K562 (cell line): ENCODE data around the gene OPRD1. TPM values are rescaled to one million over a fixed set of nuclear protein-coding genes. Genes with fewer than 3 reads are reported as not detected.

ENCODE experiments used
- ATAC-seq: fragments of 200-7000 bp; cut with Tn5 transposase; 3 replicates; pipeline ENCODE4 v1.9.1; 2020; ENCODE audit warnings: moderate library complexity
- BruUV-seq: library from RNA; stranded (reverse); fragments of 400-500 nt; replicated peaks from 2 replicates; lab custom pipeline; 2021; lab: Mats Ljungman, UMichigan
- CTCF ChIA-PET: fragments of 300-600 bp; formaldehyde crosslinking; extraction: SDS; loops from one replicate; lab custom pipeline; 2021; ENCODE audit warnings: low intra/inter-chr PET ratio; lab: Yijun Ruan, JAX
- POLR2A ChIA-PET: fragments of 300-600, 350-650 bp; sonication (Branson Sonifier 250); formaldehyde crosslinking; extraction: SDS; loops from one replicate; lab custom pipeline; 2021; ENCODE audit warnings: antibody characterized with exemption, inconsistent platforms; lab: Yijun Ruan, JAX
- DNase-seq, 4 experiments: peaks; one replicate each; pipeline versions ENCODE4 v3.0.0 to v3.0.0-alpha.2; 2011 to 2018; ENCODE audit warnings: low spot score in 3 of 4, mixed read lengths in 3 of 4; ENCODE audit errors: extremely low read depth in 1 of 4
- FAIRE-seq: peaks from 2 replicates; lab custom pipeline; 2011; peaks lifted over from hg19 to GRCh38; lab: Jason Lieb, UNC
- H2AFZ ChIP-seq: 2 replicates; pipeline ENCODE4 v1.6.0; 2011; ENCODE audit warnings: low read depth, low read length, control low read depth, inconsistent platforms
- H3K27ac ChIP-seq: fragments of 200-600 bp; 3 replicates; pipeline ENCODE4 v1.8.0; 2011; ENCODE audit warnings: low read depth, mild to moderate bottlenecking, control low read depth, inconsistent platforms, low read length, moderate library complexity, mixed read lengths; ENCODE audit errors: extremely low read depth
- H3K27me3 ChIP-seq, 2 experiments: fragments of 300-600 bp in 1 of 2; 2 replicates in 1 of 2; 3 replicates in 1 of 2; pipeline versions ENCODE4 v1.6.0 to v1.8.0; 2011; ENCODE audit warnings: inconsistent platforms in 2 of 2, low read length in 2 of 2, mild to moderate bottlenecking in 1 of 2, mixed read lengths in 1 of 2, moderate library complexity in 1 of 2; ENCODE audit not compliant: control insufficient read depth in 2 of 2, insufficient read depth in 2 of 2
- H3K36me3 ChIP-seq: fragments of 300-600 bp; 3 replicates; pipeline ENCODE4 v1.8.0; 2011; ENCODE audit warnings: mild to moderate bottlenecking, low read length, inconsistent platforms; ENCODE audit not compliant: control insufficient read depth, insufficient read depth
- H3K4me1 ChIP-seq, 2 experiments: fragments of 200-600 bp in 1 of 2; replicated peaks in 1 of 2; 2 replicates in 1 of 2; 3 replicates in 1 of 2; pipeline versions ENCODE4 v1.5.1 to v1.8.0; 2011; ENCODE audit warnings: inconsistent platforms in 2 of 2, low read length in 2 of 2, mild to moderate bottlenecking in 1 of 2, mixed read lengths in 1 of 2, moderate library complexity in 1 of 2; ENCODE audit not compliant: control insufficient read depth in 2 of 2, insufficient read depth in 2 of 2
- H3K4me2 ChIP-seq: 2 replicates; pipeline ENCODE4 v1.6.1; 2011; ENCODE audit warnings: low read length, control low read depth, inconsistent platforms, mixed read lengths; ENCODE audit not compliant: insufficient read depth
- H3K4me3 ChIP-seq: fragments of 200-600 bp; sonication (generic), shearing (Covaris generic); 2 replicates; pipeline ENCODE4 v1.5.1; 2016; ENCODE audit warnings: control low read depth, inconsistent platforms
- H3K79me2 ChIP-seq: fragments of 200-600 bp; 3 replicates; pipeline ENCODE4 v1.8.0; 2011; ENCODE audit warnings: low read length, inconsistent platforms; ENCODE audit not compliant: control insufficient read depth, insufficient read depth
- H3K9ac ChIP-seq, 2 experiments: 2 replicates each; pipeline versions ENCODE4 v1.6.0 to v1.6.1; 2011; ENCODE audit warnings: low read depth in 2 of 2, low read length in 2 of 2, control low read depth in 1 of 2, inconsistent platforms in 1 of 2, mild to moderate bottlenecking in 1 of 2, mixed read lengths in 1 of 2; ENCODE audit not compliant: insufficient read depth in 1 of 2
- H3K9me1 ChIP-seq: one replicate; pipeline ENCODE4 v1.6.0; 2011; ENCODE audit warnings: inconsistent platforms, mild to moderate bottlenecking, low read length, moderate library complexity; ENCODE audit not compliant: control insufficient read depth, insufficient read depth
- H3K9me3 ChIP-seq: replicated peaks from 2 replicates; pipeline ENCODE4 v1.5.1; 2011; ENCODE audit warnings: low read depth, low read length, inconsistent platforms; ENCODE audit not compliant: control insufficient read depth, insufficient read depth
- H4K20me1 ChIP-seq: replicated peaks from 2 replicates; pipeline ENCODE4 v1.6.1; 2011; ENCODE audit warnings: low read length, inconsistent platforms, mixed read lengths; ENCODE audit not compliant: control insufficient read depth, insufficient read depth
- BHLHE40 ChIP-seq: IDR thresholded peaks from 2 replicates; pipeline ENCODE4 v1.6.1; 2011; ENCODE audit warnings: low read length, improper control_type of control experiment
- CEBPB ChIP-seq: fragments of 450-650 bp; IDR thresholded peaks from 2 replicates; pipeline ENCODE4 v1.6.1; 2016; ENCODE audit warnings: missing genetic modification characterization, missing compliant biosample characterization
- CREBBP ChIP-seq: IDR thresholded peaks from one replicate; pipeline ENCODE4 v1.6.1; 2012; ENCODE audit warnings: low read depth, mild to moderate bottlenecking, control low read depth, inconsistent platforms, low read length
- JUN ChIP-seq, 2 experiments: sonication (generic) in 1 of 2; formaldehyde crosslinking in 1 of 2; IDR thresholded peaks; 2 replicates each; pipeline versions ENCODE4 v1.6.1 to v1.8.0; 2012 to 2022; ENCODE audit warnings: borderline replicate concordance in 2 of 2, mild to moderate bottlenecking in 2 of 2, improper control_type of control experiment in 1 of 2, low read depth in 1 of 2, low read length in 1 of 2, missing genetic modification reagents in 1 of 2
- SAP30 ChIP-seq: fragments of 200-600 bp; sonication (generic); IDR thresholded peaks from 2 replicates; pipeline ENCODE4 v1.6.1; 2012; ENCODE audit warnings: borderline replicate concordance, low read depth, mild to moderate bottlenecking, moderate library complexity, low read length, control low read depth, inconsistent platforms; ENCODE audit not compliant: insufficient read depth, poor library complexity, severe bottlenecking
- WGBS: fragments of 100-300 bp; shearing (Covaris generic); methylation state at CpG from one replicate; pipeline ENCODE4 v1.1.6; 2016; ENCODE audit warnings: low coverage, mixed read lengths; ENCODE audit not compliant: insufficient coverage; ENCODE audit errors: missing lambda C conversion rate; 5-methylcytosine and 5-hydroxymethylcytosine counted together
- in situ Hi-C: fragments of 300-500 bp; cut with MboI; formaldehyde crosslinking; loops from 4 replicates; pipeline ENCODE4 v1.15.0; 2018; ENCODE audit warnings: inconsistent platforms, mixed read lengths
- intact Hi-C: fragments of 100-400 bp; cut with micrococcal nuclease; formaldehyde crosslinking; loops from 2 replicates; pipeline ENCODE4 v1.14.2; 2022
- polyA plus RNA-seq, 8 experiments: library from polyadenylated mRNA; depleted of rRNA in 4 of 8; stranded (reverse) in 5 of 8; unstranded in 3 of 8; fragments of >200 nt; fragmentation: Nextera tagmentation in 2 of 8; fragmentation: Illumina TruSeq in 1 of 8; extraction: Ambion mirVana in 2 of 8; extraction: Trizol in 1 of 8; gene quantifications; 2 replicates each; pipeline versions ENCODE4 v1.2.1 to v1.2.3, GENCODE V29; 2011 to 2014; ENCODE audit warnings: inconsistent platforms in 1 of 8, missing spikeins in 1 of 8
- total RNA-seq, 7 experiments: library from RNA; depleted of rRNA in 6 of 7; stranded (reverse); fragments of >200 nt in 6 of 7; fragmentation: Illumina TruSeq in 2 of 7; extraction: Trizol in 2 of 7; gene quantifications; 2 replicates each; pipeline versions ENCODE4 v1.2.1 to v1.2.3, GENCODE V29; 2011 to 2021; ENCODE audit warnings: low replicate concordance in 1 of 7
- TF ChIP-seq, protein P1 (sequence below): fragments of 250-450 bp; sonication (Bioruptor Pico); IDR thresholded peaks from 2 replicates; pipeline ENCODE4 v1.8.0; 2021; ENCODE audit warnings: borderline replicate concordance, mild to moderate bottlenecking, moderate library complexity; ENCODE audit not compliant: poor library complexity, severe bottlenecking
- TF ChIP-seq, protein P2 (sequence below), 2 experiments: fragments of 200-800 bp in 1 of 2; sonication (Bioruptor generic) in 1 of 2; sonication (generic) in 1 of 2; formaldehyde crosslinking in 1 of 2; IDR thresholded peaks in 1 of 2; conservative IDR thresholded peaks in 1 of 2; 2 replicates each; pipeline versions ENCODE4 v1.5.0 to v1.6.1; 2016 to 2020; ENCODE audit warnings: missing compliant biosample characterization in 1 of 2, missing genetic modification characterization in 1 of 2, missing genetic modification reagents in 1 of 2
- TF ChIP-seq, protein P3 (sequence below): fragments of 450-650 bp; IDR thresholded peaks from 2 replicates; pipeline ENCODE4 v1.6.1; 2017; ENCODE audit warnings: mild to moderate bottlenecking, moderate library complexity

OPRD1 gene
- total and polyA plus RNA-seq, 9 of the 15 experiments (the other 6 are each of a cell fraction or from before 2014, with no cell fraction given), result under 0.01 to 0.03 (median under 0.01) TPM; not detected in 6

DNA sequence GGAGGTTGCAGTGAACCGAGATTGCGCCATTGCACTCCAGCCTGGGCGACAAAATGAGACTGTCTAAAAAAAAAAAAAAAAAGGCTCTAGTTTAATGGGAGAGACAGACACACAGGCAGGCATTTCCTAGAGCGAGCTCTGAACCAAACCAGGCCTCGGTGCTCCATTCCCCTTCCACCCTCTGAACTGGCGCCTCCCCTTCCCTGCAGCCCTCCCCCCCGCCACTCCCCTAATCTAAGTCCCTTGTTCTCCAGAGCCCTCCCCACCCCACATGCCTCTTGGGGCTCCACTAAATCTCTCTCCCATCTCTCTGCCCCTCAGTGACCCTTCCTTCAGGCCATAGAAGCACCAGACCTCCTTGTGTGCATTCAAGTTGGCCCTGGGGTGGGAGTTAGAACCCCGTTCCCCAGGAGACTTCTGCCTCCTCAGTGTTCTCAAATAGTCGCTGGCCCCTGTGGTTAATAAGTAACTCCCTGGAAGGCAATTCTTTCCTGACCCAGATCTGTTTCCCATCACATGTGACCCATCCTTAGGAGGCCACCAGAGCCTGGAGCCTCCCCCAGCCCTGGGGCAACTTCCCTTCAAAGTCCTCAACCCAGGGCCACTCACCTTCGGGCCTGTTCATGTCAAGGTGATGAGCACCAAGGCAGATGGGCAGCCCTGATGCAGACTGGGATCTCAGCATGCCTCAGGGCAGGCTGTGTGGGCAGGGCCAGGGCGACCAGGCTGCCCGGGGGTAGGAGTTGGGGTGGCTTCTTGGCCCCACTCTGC, 59.8 kb downstream of the OPRD1 start:
- H3K4me2 ChIP-seq, result no peak overlapping the region
- no peak overlapping the region for H2AFZ ChIP-seq
- no peaks in the 10 kb centered on the region for H3K9me3 ChIP-seq
- H3K4me1 ChIP-seq, result peaks cover 6 to 14% of the 10 kb centered on the region in 2 experiments; a peak in 4 of 5 replicates
- H3K9me1 ChIP-seq, result no peaks in the 10 kb centered on the region
- in situ Hi-C loops (no loop called here), intact Hi-C loops (no loop called here)
- ChIA-PET CTCF (no interaction called here), POLR2A (interaction anchor here (1.2 kb wide), 1 partner anchor 78 kb away, joined by 3 read pairs; no protein-coding TSS in a partner anchor)
- no peaks in the 10 kb centered on the region for H3K79me2 ChIP-seq
- no peak overlapping the region for H3K27ac ChIP-seq
- TF ChIP-seq CEBPB (tag) (0 out of 2 replicates have a peak, but pooled peaks have one; percentile 37), CREBBP (no peak), BHLHE40 (no peak), JUN (IDR thresholded peaks at IDR 0.05; ENCODE audit: borderline replicate concordance, low read depth, low read length) (no peak), JUN (CRISPR knock-in tag; IDR thresholded peaks at IDR 0.05; ENCODE audit: borderline replicate concordance) (no peak), SAP30 (no peak)
- TF ChIP-seq, protein P1, sequence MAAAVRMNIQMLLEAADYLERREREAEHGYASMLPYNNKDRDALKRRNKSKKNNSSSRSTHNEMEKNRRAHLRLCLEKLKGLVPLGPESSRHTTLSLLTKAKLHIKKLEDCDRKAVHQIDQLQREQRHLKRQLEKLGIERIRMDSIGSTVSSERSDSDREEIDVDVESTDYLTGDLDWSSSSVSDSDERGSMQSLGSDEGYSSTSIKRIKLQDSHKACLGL (CRISPR knock-in tag), result no peak
- TF ChIP-seq, protein P2, sequence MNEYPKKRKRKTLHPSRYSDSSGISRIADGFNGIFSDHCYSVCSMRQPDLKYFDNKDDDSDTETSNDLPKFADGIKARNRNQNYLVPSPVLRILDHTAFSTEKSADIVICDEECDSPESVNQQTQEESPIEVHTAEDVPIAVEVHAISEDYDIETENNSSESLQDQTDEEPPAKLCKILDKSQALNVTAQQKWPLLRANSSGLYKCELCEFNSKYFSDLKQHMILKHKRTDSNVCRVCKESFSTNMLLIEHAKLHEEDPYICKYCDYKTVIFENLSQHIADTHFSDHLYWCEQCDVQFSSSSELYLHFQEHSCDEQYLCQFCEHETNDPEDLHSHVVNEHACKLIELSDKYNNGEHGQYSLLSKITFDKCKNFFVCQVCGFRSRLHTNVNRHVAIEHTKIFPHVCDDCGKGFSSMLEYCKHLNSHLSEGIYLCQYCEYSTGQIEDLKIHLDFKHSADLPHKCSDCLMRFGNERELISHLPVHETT (CRISPR knock-in tag; conservative IDR thresholded peaks at IDR 0.05 in 1 of 2, IDR thresholded peaks at IDR 0.05 in 1 of 2), result no peak
- TF ChIP-seq, protein P3, sequence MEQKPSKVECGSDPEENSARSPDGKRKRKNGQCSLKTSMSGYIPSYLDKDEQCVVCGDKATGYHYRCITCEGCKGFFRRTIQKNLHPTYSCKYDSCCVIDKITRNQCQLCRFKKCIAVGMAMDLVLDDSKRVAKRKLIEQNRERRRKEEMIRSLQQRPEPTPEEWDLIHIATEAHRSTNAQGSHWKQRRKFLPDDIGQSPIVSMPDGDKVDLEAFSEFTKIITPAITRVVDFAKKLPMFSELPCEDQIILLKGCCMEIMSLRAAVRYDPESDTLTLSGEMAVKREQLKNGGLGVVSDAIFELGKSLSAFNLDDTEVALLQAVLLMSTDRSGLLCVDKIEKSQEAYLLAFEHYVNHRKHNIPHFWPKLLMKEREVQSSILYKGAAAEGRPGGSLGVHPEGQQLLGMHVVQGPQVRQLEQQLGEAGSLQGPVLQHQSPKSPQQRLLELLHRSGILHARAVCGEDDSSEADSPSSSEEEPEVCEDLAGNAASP, result no peak
- DNase-seq, result no peak
- peaks cover 18 to 26% of the 10 kb centered on the region in 2 experiments for H3K27me3 ChIP-seq
- 28% methylated on average over 6 of the region's 12 CpGs for WGBS
- FAIRE-seq, result no peak
- H3K4me3 ChIP-seq, result no peak overlapping the region
- H3K36me3 ChIP-seq, result no peaks in the 10 kb centered on the region
- H4K20me1 ChIP-seq, result no peaks in the 10 kb centered on the region
- H3K9ac ChIP-seq, result peak overlapping the region in 1 of 2 experiments; percentile 54; a peak in 2 of 4 replicates
- ATAC-seq, result no peak
- no TSS peak for BruUV-seq
